HG03135 (cell line): ENCODE measurements around the gene ZKSCAN3.
"Not testable (repeated sequence)": the region's sequence is repeated elsewhere in the genome, so short reads cannot be mapped to it uniquely, and the experiment has no call there.

Experiments used
- ATAC-seq: cut with Tn5 transposase; IDR thresholded peaks from one replicate; pipeline ENCODE4 v1.9.1; 2021; ENCODE audit warnings: mild to moderate bottlenecking, moderate library complexity; ENCODE audit not compliant: unreplicated experiment

Gene ZKSCAN3

DNA sequence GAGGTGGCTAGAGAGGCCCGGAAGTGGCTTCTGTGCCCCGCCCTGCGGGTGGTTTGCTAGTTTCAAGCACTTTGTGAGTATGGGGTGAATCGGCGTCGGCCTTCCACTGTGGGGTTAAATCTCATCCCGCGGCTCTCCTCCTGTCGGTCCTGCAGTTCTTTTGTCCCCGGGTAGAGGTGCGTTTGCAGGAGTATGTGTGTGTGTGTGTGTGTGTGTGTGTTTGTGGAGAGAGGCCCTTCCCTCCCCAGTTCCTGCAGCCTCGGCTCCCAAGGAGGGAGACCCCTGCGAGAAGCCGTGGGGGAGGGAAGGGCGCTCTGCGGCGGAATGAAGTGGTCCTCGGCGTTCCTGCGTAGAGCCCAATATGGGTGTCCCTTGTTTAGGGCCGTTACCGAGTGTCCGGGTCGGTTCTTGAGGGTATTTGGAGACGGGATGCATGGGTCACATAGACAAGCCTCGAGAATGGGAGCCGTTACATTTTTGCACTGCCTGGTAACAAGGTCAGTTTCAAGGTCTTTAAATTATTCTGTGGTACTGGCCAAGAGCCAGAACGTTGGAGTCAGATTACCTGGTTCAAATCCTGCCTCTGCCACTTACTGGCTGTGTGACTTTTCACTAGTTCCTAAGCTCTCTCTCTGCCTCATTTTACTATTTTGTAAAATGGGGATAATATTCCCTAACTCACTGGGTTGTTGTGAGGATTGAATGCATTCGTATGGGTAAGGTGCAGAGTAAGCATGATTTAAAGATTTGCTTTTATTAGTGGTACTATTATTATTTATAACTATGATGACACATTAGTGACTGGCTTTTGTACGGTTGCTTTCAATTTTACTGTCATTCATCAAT, at the start of gene ZKSCAN3:
Gene ZKSCAN3, plus strand, starts transcription at position 56 of the 846 bp plus-strand sequence. CDS start 9,640 bp downstream, outside the sequence.
- ATAC-seq: peak; percentile 92

GRCh38 chr6:28303570-28303969, 46.2 kb upstream of the ZKSCAN3 start:
- ATAC-seq: peak; percentile 96

- not testable (repeated sequence) for ATAC-seq
Measured at GRCh38 chr6:28306363-28306762, 43.4 kb upstream of the ZKSCAN3 start.

- ATAC-seq: no peak
Measured at GRCh38 chr6:28311139-28311823, 38.5 kb upstream of the ZKSCAN3 start.

GRCh38 chr6:28312939-28313338, 36.8 kb upstream of the ZKSCAN3 start:
- no peak for ATAC-seq

- no peak for ATAC-seq
Measured at GRCh38 chr6:28315628-28316027, 34.1 kb upstream of the ZKSCAN3 start.

DNA sequence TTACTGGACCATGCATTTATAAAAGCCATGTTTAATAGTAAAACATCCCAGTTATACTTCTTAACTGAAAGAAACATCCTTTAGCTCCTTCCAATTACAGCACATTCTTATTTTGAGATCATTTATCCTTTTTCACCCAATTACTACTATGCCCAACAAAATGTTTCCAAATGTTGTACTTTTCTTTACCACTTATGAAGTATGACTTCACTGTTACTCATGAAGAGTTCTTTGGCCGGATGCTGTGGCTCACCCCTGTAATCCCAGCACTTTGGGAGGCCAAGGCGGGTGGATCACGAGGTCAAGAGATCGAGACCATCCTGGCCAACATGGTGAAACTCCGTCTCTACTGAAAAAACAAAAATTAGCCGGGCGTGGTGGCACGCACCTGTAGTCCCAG, 31.9 kb upstream of the ZKSCAN3 start:
- not testable (repeated sequence) for ATAC-seq

- ATAC-seq: no peak
Measured at GRCh38 chr6:28322661-28323060, 27.1 kb upstream of the ZKSCAN3 start.

DNA sequence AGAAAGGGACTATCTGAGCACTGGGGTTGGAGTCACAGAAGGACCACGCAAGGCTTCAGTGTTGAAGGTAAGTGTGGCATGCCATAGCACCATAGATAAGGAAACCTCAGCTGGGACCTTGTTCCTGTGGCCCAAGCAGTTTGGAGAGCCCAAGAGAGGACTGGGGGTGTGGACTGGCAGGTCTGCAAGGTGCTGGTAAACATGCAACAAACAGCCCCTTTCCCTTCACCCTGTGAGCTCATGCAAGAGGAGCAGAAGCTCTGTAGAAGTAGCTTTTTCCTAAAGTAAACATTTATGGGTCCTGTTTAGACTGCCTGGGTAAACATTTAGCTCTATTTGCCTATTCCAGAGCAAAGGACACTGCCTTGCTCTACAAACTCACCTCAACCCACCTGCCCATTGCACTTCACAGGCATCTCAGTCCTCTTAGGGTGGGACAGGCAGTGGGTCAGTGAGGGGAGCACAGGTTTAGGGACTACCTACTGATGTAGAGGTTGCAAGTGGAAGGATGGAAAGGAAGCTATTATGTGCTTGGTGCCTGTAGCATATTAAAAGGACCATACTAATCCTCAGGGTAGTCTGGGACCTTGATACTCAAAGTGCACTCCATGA, 25.8 kb upstream of the ZKSCAN3 start:
- no peak for ATAC-seq

GRCh38 chr6:28326371-28326948, 23.3 kb upstream of the ZKSCAN3 start:
- no peak for ATAC-seq

DNA sequence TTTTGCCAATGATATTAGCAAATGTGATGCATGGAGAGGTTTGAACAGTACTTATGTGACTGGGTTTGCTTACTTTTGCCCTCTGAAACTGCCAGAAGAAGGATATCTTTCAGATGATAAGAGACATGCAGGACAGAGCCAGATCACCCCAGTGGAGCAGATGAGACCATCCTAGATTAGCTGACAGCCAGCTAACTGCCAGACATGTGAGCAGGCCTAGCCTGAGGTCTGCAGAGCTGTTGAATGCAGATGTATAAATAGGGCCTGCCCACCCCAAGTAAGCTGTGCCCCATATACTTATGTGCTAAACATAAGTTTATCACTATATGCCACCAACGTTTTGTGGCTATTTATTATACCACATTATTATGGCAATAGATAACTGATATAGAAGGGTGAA, 19.7 kb upstream of the ZKSCAN3 start:
- no peak for ATAC-seq

- ATAC-seq: no peak
Measured at GRCh38 chr6:28333047-28333446, 16.7 kb upstream of the ZKSCAN3 start.

GRCh38 chr6:28333599-28334018, 16.1 kb upstream of the ZKSCAN3 start:
- ATAC-seq: no peak

DNA sequence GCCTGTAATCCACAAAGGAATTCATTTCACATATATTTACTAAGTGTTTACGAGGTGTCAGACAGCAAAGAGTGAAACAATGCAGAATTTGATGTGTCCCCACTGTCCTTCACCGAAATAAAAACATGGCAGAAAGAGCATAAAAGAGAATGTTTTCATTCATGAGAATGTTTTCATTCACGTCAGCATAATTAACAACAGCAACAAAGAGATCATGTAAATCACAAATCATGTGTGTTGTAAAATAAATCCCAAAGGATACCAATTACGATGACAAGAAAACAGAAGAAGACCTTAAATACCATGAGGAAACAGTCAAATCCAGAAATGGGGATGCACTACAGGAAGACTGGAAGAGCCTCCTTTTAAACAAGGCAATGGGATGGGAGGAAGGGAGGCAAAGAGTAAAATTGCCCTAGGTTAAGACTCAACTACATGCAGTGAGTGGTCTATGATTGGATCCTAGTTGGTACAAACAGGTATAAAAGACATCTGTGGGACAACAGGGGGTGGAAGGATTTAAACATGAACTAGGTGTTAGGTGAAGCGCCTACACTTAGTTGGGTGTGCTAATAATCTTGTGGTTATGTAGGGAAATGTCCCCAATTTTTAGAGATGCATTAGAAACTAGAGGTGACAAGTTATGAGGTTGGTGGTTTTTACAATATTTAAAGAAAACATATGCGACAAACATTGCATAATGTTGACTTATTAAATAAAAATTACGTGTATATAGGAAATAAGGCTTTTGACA, 15.3 kb upstream of the ZKSCAN3 start:
- no peak for ATAC-seq

DNA sequence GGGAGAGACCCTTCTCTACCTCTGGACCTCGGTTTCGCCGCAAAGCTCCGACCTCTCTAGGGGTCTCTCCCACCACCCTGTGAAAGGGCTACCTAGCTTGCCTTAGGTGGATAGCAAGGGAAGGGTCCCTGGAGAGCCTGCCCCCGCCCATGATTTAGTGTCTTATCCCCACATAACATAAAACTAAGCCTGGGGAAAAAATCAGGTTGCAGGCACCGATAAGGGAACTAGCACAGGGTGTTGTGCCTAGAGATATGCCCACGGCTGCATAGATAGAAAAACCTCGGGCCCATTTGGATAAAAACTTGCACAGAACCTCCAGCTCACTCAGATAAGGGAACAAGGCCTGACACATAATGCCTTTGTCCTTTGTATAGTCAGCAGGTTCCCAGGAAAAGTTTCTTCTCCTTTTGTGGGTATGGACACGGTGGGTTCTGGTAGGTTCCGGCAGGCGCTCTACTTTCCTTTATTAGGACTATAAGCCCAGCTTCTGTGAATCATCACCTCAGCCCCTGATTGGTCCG, 14.6 kb upstream of the ZKSCAN3 start:
- ATAC-seq: no peak

- peak; percentile 81 for ATAC-seq
Measured at GRCh38 chr6:28335564-28336283, 14.0 kb upstream of the ZKSCAN3 start, which contains the start of gene ZSCAN31. ZSCAN31 (minus strand) TSS chr6:28336148; CDS start chr6:28329683, 6,465 bp downstream.

DNA sequence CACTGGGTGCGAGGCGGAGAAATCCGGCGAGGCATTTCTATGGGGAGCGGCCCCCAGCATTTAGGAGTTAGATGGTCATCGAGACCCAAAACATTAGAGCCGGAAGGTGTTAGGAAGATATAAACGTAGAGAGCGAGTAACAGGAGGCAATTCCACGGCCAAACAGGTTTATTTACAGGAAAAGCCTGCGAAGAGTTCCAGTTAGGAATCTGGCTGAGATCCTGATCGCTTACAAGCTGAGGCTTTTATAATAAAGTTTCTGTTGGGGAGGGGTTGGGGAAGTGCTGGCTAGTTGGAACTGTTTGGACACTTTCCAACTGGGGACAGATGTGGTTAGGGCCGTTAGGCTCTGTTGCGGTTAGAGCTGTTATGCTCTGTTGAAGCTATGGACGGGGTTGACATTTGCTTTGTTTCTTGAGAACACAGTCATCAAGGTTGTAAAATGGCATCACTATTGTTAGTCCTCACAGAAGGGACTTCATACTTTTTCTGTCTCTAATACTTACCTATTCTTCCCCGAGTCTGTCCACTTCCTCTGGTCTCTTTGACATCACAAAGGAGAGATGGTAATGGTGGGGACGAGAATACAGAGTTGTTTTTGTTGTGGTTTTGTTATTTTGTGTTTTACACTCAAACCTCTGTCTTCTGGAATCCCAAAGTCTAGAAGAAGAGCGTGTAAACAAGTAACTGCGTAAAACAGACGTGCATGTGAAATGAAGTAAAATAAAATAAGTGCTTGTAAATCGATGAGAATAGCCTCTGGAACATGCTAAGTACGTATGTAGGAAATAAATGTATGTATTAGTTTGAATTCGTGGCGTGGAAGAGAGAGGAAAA, 13.2 kb upstream of the ZKSCAN3 start:
- no peak for ATAC-seq

DNA sequence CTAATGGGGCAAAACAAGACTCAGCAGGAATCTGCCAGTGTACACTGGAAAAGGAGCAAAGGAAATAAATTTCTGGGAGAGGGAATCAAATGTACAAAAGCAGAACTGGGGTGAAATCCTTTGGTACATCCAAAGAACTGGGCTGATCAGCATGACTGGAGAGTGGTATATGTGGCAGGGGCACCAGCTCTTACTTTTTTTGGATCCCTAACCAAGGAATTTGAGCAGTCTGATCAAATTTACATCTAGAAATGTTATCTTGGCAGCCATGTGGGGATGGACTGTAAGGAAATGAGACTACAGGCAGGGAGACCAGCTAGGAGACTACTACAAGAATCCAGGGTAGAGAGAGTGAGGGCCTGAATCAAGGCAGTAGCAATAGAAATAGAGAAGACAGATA, 12.6 kb upstream of the ZKSCAN3 start:
- ATAC-seq: no peak
